K562 (cell line): Measurements from ENCODE around the gene TLE4.

Source experiments
- CHCHD3 ChIP-seq: fragments of 250-450 bp; sonication (Bioruptor Pico); IDR thresholded peaks from 2 replicates; pipeline ENCODE4 v2.1.2; 2022; ENCODE audit warnings: mild to moderate bottlenecking
- SIN3B ChIP-seq: fragments of 450-650 bp; IDR thresholded peaks from 2 replicates; pipeline ENCODE4 v1.6.1; 2017; ENCODE audit warnings: low read depth, mild to moderate bottlenecking, moderate library complexity
- SMARCC2 ChIP-seq: fragments of 450-650 bp; IDR thresholded peaks from 2 replicates; pipeline ENCODE4 v1.6.1; 2017; ENCODE audit warnings: antibody characterized with exemption, moderate library complexity, mild to moderate bottlenecking, low read depth
- STAT5B ChIP-seq: fragments of 250-450 bp; sonication (Bioruptor Pico); IDR thresholded peaks from 2 replicates; pipeline ENCODE4 v1.8.0; 2021; ENCODE audit warnings: mild to moderate bottlenecking, inconsistent platforms
- TAF1 ChIP-seq: IDR thresholded peaks from 2 replicates; pipeline ENCODE4 v1.6.1; 2011; ENCODE audit warnings: mild to moderate bottlenecking, low read length, moderate library complexity; ENCODE audit not compliant: insufficient read depth, control insufficient read depth, severe bottlenecking; ENCODE audit errors: extremely low read depth
- ZNF224 ChIP-seq: sonication (generic); formaldehyde crosslinking; IDR thresholded peaks from 2 replicates; pipeline ENCODE4 v1.8.0; 2022; ENCODE audit warnings: mild to moderate bottlenecking, missing genetic modification reagents

GRCh38 chr9:79692857-79693571 is 121.2 kb downstream of the TLE4 start:
- no peak for TF ChIP-seq SIN3B
- no peak for TF ChIP-seq ZNF224 (CRISPR knock-in tag)
- TF ChIP-seq CHCHD3 (CRISPR knock-in tag), result no peak
- no peak for TF ChIP-seq STAT5B (CRISPR knock-in tag)
- no peak for TF ChIP-seq TAF1
- TF ChIP-seq SMARCC2, result no peak
